GM18867 (cell line): ENCODE measurements around the gene VPS26C.
"Not testable (repeated sequence)": the region's sequence is repeated elsewhere in the genome, so short reads cannot be mapped to it uniquely, and the experiment has no call there.

Experiments
- ATAC-seq: cut with Tn5 transposase; IDR thresholded peaks from one replicate; pipeline ENCODE4 v1.9.1; 2021; ENCODE audit warnings: mild to moderate bottlenecking, moderate library complexity; ENCODE audit not compliant: unreplicated experiment

The VPS26C gene

GRCh38 chr21:37231671-37232070, 35.5 kb downstream of the VPS26C start:
- ATAC-seq: no peak

GRCh38 chr21:37231249-37231645, 35.9 kb downstream of the VPS26C start:
- ATAC-seq: no peak

GRCh38 chr21:37230632-37231248, 36.4 kb downstream of the VPS26C start:
- ATAC-seq: no peak

- no peak for ATAC-seq
Measured at GRCh38 chr21:37228003-37228400, 39.1 kb downstream of the VPS26C start.

- ATAC-seq: no peak
Measured at GRCh38 chr21:37227071-37228002, 39.8 kb downstream of the VPS26C start.

- no peak for ATAC-seq
Measured at GRCh38 chr21:37226041-37226920, 40.9 kb downstream of the VPS26C start.

GRCh38 chr21:37224861-37225839, 42.0 kb downstream of the VPS26C start:
- ATAC-seq: no peak

- ATAC-seq: no peak
Measured at GRCh38 chr21:37223804-37224345, 43.3 kb downstream of the VPS26C start.

- not testable (repeated sequence) for ATAC-seq
Measured at GRCh38 chr21:37222248-37222647, 44.9 kb downstream of the VPS26C start.

GRCh38 chr21:37220981-37221664, 46.0 kb downstream of the VPS26C start:
- ATAC-seq: peak; percentile 90

GRCh38 chr21:37220433-37220980, 46.6 kb downstream of the VPS26C start:
- ATAC-seq: peak; percentile 38

GRCh38 chr21:37219761-37220432, 47.2 kb downstream of the VPS26C start:
- no peak for ATAC-seq

- ATAC-seq: no peak
Measured at GRCh38 chr21:37214952-37215351, 52.2 kb downstream of the VPS26C start.

- no peak for ATAC-seq
Measured at GRCh38 chr21:37210799-37211198, 56.3 kb downstream of the VPS26C start.

GRCh38 chr21:37210130-37210529, 57.0 kb downstream of the VPS26C start:
- ATAC-seq: no peak

GRCh38 chr21:37208741-37209225, 58.4 kb downstream of the VPS26C start:
- peak; percentile 30 for ATAC-seq

- peak; percentile 75 for ATAC-seq
Measured at GRCh38 chr21:37208056-37208721, 58.9 kb downstream of the VPS26C start.
